Stimulated activated effector memory CD8-positive, alpha-beta T cell treated with anti-CD3 and anti-CD28 coated beads, Interleukin-12 subunit alpha, Interleukin-12 subunit beta, amount 100 ng/mL, for 72 hours (primary cell): ENCODE measurements around the gene PRSS50.

Experiments
- ATAC-seq: fragments of 150-1000 bp; cut with Tn5 transposase; 2 replicates; pipeline ENCODE4 v1.10.0; 2021
- DNase-seq, 2 donors: peaks; one replicate each; pipeline ENCODE4 v3.0.0; 2021 to 2022; ENCODE audit warnings: low spot score in 2 of 2
- H3K27ac Mint-ChIP-seq: one replicate; pipeline ENCODE4 v1.8.0; 2022; ENCODE audit warnings: mild to moderate bottlenecking, mixed read lengths
- H3K36me3 Mint-ChIP-seq: one replicate; pipeline ENCODE4 v1.8.0; 2022; ENCODE audit warnings: mild to moderate bottlenecking, mixed read lengths
- H3K4me1 Mint-ChIP-seq: one replicate; pipeline ENCODE4 v1.8.0; 2022; ENCODE audit warnings: mixed read lengths
- H3K4me3 Mint-ChIP-seq: one replicate; pipeline ENCODE4 v1.8.0; 2022; ENCODE audit warnings: mild to moderate bottlenecking, mixed read lengths
- H3K9me3 Mint-ChIP-seq: one replicate; pipeline ENCODE4 v1.8.0; 2022; ENCODE audit warnings: mixed read lengths

PRSS50 gene

DNA sequence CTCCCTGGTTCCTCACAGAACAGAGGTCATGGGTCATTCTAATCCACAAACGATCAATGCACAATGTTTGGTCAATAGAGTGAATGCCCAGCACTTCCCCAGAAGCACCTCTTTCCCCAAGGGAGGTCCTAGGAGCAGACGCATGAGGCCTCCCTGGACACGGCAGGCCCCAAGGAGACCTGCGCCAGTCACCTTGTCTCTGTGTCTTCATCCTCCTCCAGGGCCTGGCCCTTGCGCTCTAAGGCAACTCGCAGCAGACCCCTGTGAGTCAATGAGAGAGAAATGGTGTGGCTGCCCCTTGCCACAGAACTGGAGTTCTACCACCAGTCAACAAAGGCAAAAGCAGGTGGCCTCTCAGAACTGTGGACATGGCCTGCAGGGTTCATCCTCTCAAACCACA is 42.2 kb downstream of the PRSS50 start:
- Mint-ChIP-seq H3K9me3 (no peaks in the 10 kb centered on the region), H3K36me3 (no peaks in the 10 kb centered on the region)

DNA sequence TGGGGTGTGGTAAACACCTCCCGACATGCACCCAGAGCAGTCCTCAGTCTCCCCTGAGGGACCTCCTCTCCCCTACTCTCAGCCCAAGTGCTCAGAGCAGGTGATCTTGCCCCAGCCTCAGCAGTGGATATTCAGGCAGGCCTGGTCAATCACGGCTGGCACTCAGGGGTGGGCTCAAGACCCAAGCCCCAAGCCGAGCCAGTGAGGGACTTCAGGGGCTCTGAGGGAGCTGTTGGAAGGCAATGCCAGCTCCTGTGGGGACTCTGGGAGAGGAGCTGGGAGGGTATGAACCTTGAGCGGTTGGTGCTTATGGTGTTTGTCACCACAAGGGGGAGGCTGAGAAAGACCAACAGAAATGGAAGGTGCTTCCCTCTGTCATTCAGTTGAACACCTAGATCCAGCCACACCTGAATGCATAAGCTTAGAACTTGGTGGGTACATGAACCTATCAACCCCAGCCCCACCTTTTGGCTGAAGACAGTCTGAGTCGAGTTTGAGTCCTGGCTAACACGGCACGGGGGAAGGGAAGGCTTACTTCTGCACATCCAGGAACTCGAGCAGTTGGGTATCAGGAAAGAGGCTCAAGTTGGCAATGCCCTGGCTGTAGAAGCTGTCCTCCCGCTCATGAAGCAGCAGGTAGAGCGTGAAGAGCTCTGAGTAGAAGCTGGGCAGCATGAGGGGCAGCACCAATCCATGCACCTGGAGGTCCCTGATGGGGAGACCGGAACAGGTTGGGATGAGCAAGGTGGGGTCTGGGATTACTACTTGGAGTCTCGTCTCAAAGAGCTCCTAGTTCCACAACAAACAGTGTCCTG is 43.4 kb downstream of the PRSS50 start:
- Mint-ChIP-seq H3K27ac (no peak overlapping the region), H3K9me3 (no peaks in the 10 kb centered on the region), H3K4me3 (no peak overlapping the region), H3K36me3 (no peaks in the 10 kb centered on the region), H3K4me1 (no peaks in the 10 kb centered on the region)
- ATAC-seq: no peak
- DNase-seq: no peak

More for the DNA sequence above, 42.2 kb downstream of the PRSS50 start:
- H3K4me3 Mint-ChIP-seq: no peak overlapping the region
- no peak for ATAC-seq
- no peak for DNase-seq
- H3K27ac Mint-ChIP-seq: no peak overlapping the region
- no peaks in the 10 kb centered on the region for H3K4me1 Mint-ChIP-seq

DNA sequence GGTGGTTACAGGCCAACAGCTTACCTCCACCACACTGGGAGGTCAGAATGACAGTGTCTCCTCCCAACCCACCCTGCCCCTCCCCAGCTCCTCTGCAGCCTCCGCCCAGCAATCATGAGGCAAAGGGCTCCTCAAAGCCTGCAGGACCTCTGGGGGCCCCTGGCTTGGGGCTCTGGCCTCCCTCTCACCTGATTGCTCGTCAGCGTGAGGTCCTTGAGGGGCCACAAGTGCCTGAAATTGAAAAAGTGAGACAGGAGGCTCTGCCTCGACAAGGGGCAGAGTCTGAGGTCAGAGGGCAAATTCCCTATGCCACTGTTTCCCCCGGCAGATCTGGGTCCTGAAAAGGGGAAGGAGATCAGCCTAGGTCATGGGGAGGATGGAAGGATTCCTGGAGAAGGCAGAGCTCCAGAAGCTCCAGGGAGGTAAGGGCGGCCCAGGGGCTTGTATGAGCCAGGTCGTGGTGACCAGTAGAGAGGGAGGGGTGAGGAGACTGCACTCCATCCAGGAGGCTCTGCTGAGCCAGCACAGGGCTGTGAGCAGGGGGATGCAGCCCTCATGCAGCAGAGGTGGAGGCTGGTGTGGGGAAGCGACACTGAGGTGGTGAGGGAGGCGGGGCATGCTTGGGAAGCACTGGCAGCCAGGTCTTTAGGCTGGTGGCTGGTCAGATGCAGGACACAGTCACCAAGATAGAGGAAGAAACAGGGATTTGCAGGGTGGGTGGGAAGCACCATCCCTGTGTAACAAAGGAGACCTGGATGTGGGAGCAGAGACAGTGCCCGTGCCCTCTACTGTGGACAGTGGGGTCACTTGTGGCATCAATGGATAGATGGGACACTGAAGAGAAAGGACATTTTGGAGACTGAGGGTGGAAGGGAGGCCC is 44.3 kb downstream of the PRSS50 start:
- no peak overlapping the region for H3K27ac Mint-ChIP-seq
- H3K36me3 Mint-ChIP-seq: no peaks in the 10 kb centered on the region
- DNase-seq (no peak), ATAC-seq (no peak)
- H3K9me3 Mint-ChIP-seq: no peaks in the 10 kb centered on the region
- no peaks in the 10 kb centered on the region for H3K4me1 Mint-ChIP-seq
- no peak overlapping the region for H3K4me3 Mint-ChIP-seq

DNA sequence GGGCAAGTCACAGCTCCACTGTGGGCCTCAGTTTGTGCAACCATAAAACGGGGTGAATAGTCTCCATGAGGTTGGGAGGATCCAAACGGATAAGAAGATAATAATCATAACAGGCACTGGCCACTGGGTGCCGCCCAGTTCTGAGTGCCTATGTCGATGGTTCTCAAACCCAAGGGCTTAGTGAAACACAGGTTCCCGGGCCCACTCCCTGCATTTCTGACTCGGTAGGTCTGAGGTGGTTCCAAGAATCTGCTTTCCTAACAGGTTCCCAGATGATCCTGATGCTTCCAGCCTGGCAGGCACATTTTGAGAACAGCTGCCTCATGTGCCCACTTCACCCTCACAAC is 45.3 kb downstream of the PRSS50 start:
- no peaks in the 10 kb centered on the region for H3K36me3 Mint-ChIP-seq
- no peak overlapping the region for H3K4me3 Mint-ChIP-seq
- H3K9me3 Mint-ChIP-seq: no peaks in the 10 kb centered on the region
- ATAC-seq (no peak), DNase-seq (no peak)
- H3K27ac Mint-ChIP-seq: no peak overlapping the region
- no peaks in the 10 kb centered on the region for H3K4me1 Mint-ChIP-seq

DNA sequence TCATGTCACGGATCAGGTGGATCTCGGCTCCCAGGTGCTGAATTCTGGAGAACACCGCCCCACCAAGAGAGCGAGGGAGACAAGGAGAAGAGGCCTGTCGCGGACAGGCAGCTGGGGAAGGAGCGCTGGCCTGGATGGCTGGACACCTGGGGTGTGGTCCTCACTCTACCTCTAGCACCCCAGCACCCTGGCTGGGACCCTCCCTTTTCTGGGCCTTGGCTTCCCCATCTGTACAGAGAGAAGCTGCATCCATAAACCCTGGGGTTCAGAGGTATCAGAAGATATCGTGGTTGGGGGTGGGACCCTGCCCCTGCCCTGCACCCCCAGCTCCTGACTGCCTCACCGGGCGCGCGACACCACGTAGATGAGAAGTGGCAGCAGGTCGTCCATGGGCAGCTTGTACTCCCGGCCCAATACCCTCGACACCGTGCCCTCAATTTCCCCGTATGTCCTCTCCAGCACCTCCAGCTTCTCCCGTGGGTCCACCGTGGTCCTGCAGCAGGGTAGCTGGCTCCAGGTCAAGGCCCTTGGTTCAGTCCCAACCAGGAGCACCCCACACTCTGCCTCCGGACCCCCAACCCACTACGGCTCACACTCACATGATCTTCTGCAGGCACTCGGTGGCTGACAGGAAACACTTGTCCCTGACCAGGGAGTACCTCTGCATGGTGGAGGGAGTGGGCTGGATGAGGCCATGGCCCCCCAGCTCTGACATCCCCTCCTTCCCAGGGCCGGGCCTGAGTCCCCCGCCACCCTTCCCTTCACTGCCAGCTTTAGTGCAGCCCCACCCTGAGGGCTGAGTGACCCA is 45.9 kb downstream of the PRSS50 start:
- no peak for ATAC-seq
- Mint-ChIP-seq H3K4me1 (no peaks in the 10 kb centered on the region), H3K27ac (no peak overlapping the region), H3K9me3 (no peaks in the 10 kb centered on the region), H3K4me3 (no peak overlapping the region), H3K36me3 (no peaks in the 10 kb centered on the region)
- DNase-seq: no peak

DNA sequence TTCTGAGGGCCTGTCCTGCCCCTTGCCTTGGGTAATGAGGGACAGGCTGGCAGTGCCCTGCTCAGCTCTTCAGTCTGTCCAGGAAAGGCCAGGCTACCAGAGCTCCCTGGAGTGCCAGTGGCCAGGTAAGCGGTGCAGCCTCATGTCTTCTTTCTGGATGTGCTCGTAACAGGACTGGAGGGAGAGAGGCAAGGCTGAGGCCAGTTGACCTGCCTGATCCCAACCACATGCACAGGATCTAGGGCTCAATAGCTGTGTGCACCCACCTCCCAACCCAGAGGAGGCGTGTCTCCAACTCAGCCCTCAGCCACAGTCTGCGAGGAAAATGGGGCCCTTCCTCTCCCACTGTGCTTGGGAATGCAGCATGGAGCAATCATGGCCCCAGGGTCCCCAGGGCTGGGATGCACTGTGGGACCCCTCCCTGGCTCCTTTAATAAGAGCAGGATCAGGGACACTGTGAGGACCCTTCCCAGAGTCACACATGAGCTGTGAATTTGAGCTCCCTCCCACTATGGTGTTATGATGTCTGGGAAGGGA is 46.7 kb downstream of the PRSS50 start:
- H3K4me1 Mint-ChIP-seq: no peaks in the 10 kb centered on the region
- H3K9me3 Mint-ChIP-seq: no peaks in the 10 kb centered on the region
- no peak overlapping the region for H3K4me3 Mint-ChIP-seq
- H3K36me3 Mint-ChIP-seq: no peaks in the 10 kb centered on the region
- no peak for DNase-seq
- H3K27ac Mint-ChIP-seq: no peak overlapping the region
- no peak for ATAC-seq

DNA sequence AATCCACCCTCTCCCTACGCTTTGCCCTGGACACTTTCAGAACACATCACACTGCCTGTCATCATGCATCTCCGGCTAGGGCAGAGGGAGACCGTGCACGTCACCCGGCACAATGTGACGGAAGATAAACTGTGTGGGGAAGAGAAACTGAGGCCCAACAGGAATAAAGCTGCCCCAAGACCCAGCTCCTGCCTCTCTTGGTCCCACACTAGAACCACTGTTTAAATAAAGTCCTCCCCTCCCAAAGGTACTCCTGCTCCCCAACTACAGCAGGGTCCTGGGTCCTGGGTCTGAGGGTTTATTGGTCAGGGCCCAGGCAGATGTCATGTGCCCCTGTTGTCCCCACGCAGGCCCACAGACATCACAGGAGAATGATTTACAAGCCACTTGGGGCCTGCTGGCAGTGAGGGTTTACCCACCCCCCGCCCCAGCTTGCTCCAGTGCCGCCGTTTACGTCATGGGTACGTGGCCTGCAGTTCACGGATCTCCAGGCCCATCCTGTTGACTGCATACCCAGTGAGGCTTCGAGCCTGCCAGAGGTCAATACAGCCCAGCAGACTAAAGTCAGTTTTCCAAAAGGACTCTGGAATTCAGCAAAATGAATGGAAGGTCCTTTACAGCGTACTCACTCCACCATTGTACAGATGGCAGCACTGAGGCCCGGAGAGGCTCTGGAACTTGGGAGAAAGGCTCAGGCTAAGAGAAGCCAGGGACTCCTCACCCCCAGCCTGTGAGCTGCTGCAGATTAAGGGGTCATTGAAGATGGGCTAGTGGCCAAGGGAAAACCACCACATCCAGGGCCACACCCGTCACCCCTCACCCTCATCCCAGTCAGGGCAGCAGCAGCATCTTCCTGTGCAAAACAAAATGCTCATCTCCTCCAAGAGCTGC is 47.4 kb downstream of the PRSS50 start:
- DNase-seq (no peak), ATAC-seq (no peak)
- H3K9me3 Mint-ChIP-seq: no peaks in the 10 kb centered on the region
- H3K4me1 Mint-ChIP-seq: no peaks in the 10 kb centered on the region
- H3K4me3 Mint-ChIP-seq: no peak overlapping the region
- H3K27ac Mint-ChIP-seq: no peak overlapping the region
- no peaks in the 10 kb centered on the region for H3K36me3 Mint-ChIP-seq

DNA sequence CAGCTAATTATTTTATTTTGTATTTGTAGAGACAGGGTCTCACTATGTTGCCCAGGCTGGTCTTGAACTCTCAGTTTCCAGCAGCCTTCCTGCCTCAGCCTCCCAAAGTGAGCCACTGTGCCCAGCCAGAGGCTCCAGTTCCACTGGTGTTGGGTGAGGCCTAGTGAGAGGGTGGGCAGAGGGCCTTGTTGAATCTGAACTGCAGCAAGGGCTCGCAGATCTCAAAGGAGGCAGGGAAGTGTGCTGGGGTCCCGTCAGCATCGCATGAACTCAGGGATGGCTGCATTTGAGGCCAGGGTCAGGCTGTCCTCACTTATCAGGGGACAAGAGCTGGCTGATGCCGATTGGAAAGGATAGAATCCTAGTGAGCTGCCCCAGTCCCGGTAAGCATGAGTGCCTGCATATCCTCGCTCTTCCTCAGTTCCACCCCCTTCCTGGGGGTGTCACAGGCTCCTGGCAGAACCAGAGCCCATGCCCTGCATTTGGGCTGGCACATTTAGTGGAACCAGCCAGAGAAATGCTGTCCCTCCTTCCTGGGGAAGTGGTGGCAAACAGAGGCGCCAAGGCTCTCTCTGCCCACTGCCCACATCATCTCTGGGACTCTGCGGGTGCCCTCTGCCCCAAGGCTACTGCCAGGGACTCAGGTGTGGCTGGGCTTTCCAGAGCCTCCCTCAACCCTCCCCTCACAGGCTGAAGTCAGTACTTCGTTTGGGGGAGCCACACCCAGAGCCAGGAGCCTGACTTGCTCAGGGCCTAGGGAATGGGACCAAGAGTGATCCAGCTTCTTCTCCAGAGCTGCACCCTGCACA is 48.3 kb downstream of the PRSS50 start:
- Mint-ChIP-seq H3K27ac (no peak overlapping the region), H3K4me1 (no peaks in the 10 kb centered on the region), H3K9me3 (no peaks in the 10 kb centered on the region), H3K36me3 (no peaks in the 10 kb centered on the region), H3K4me3 (no peak overlapping the region)
- ATAC-seq (no peak), DNase-seq (no peak)

DNA sequence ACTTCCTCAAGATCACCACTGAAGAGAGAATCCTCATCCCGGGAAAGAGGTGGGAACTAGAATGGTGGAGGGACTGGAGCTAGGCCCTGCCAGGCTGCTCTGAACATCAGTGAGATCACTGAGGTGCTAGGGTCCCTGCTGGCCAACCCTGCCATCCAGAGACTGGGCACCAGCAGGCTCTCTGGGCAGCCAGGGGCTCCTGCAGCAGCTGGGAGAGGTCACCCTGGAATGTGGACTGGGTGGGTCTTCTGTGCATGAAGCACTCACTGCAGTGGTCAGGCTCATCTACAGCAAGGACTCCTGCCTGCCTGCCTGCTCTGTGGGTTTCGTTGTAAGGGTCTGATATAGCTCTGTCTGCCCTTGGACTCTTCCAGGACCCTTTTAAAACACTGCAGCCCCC is 49.1 kb downstream of the PRSS50 start:
- no peaks in the 10 kb centered on the region for H3K4me1 Mint-ChIP-seq
- no peak overlapping the region for H3K27ac Mint-ChIP-seq
- no peak for ATAC-seq
- DNase-seq: no peak
- no peaks in the 10 kb centered on the region for H3K36me3 Mint-ChIP-seq
- H3K4me3 Mint-ChIP-seq: no peak overlapping the region
- no peaks in the 10 kb centered on the region for H3K9me3 Mint-ChIP-seq

DNA sequence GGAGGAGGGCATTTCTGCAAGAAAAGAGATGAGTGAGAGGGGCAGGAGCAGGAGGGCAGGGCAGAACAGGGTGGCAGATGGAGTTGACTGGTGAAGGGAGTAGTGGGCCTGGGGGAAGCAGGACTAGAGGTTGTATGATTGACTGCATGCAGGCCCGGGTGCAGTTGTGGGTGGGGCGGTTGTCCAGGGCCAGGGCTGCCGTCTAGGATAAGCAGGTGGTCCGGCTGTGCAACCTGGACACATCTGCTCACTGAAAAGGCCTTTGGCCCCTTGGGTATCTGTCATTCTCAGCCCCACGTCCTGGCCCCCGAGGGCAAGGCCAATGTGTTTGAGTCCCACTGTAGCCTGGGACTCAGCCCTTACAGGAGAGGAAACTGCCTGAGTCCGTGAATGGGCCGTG is 49.6 kb downstream of the PRSS50 start:
- H3K4me3 Mint-ChIP-seq: no peak overlapping the region
- no peaks in the 10 kb centered on the region for H3K36me3 Mint-ChIP-seq
- no peaks in the 10 kb centered on the region for H3K9me3 Mint-ChIP-seq
- DNase-seq: no peak
- ATAC-seq: no peak
- no peak overlapping the region for H3K27ac Mint-ChIP-seq
- H3K4me1 Mint-ChIP-seq: no peaks in the 10 kb centered on the region

DNA sequence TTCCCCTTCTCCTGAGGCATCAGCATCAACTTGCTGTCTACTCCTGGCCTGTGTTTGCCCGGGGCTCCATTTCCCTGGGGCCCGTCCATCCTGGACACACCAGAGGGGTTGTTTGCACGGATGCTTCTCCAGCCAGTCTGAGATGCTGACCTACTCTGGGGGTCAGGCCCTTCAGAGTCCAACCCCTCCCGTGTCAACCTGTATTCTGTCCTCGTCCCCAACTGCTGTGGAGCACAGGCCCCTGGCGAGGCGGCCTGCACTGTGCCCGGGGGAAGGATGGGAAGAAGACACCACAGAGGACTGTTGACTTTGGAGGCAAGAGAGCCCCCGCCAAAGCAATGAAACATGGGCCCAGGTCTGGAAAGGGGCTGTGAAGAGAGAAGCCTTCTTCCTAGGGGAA is 50.0 kb downstream of the PRSS50 start:
- no peak for DNase-seq
- no peaks in the 10 kb centered on the region for H3K9me3 Mint-ChIP-seq
- H3K4me1 Mint-ChIP-seq: no peaks in the 10 kb centered on the region
- no peak overlapping the region for H3K27ac Mint-ChIP-seq
- no peaks in the 10 kb centered on the region for H3K36me3 Mint-ChIP-seq
- ATAC-seq: no peak
- H3K4me3 Mint-ChIP-seq: no peak overlapping the region

DNA sequence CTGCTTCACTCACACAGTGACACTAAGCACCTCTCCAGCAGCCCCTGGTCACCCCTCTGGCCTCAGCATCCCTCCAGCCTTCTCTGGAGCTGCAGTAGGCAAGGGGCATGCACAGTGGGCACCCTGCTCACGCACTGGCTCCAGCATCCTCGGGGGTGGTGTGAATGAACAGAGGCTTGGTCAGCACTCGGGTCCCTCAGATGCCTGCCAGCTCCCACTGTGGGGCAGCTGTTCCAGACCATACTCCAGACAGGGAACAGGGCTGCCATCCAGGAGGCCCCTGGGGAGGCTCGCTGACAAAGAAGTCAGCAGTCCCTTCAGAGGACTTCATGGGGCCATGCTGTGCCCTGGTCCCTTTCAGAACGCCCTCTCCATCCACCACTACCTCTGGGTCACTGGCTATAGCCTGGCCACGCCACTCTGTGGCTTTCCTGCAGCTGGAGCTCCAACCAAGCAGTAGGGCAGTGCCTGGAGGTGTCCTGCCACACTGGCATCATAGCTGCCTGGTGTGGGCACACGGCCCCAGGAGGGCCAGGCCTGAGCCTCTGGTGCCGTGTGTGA is 50.5 kb downstream of the PRSS50 start:
- Mint-ChIP-seq H3K36me3 (no peaks in the 10 kb centered on the region), H3K4me1 (no peaks in the 10 kb centered on the region), H3K9me3 (no peaks in the 10 kb centered on the region), H3K27ac (no peak overlapping the region), H3K4me3 (no peak overlapping the region)
- ATAC-seq: peak; percentile 5
- no peak for DNase-seq

DNA sequence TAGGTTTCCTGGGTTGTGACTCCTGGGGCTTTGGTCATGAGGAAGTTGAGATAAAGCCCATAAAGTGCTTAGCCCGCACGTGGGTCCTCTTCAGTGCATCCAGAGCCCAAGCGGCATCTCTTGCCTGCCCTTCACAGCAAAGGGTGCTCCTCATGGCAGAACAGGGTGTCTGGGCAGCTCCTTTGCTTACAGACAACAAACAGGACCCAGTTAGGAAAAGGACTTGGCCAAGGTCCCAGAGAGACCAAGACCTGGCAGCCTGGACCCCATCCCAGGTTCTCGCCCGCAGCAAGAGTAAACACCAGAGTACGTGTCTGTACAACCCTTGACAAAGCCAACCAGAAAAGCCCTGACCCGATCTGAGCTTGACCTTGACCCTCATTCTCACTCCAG is 51.2 kb downstream of the PRSS50 start:
- Mint-ChIP-seq H3K4me3 (no peak overlapping the region), H3K4me1 (no peaks in the 10 kb centered on the region), H3K36me3 (no peaks in the 10 kb centered on the region), H3K9me3 (no peaks in the 10 kb centered on the region), H3K27ac (no peak overlapping the region)
- DNase-seq (no peak), ATAC-seq (no peak)
